HFFc6 (cell line): Measurements from ENCODE around the gene OPRL1. TPM values are rescaled to one million over a fixed set of nuclear protein-coding genes. Genes with fewer than 3 reads are reported as not detected.

Experiments
- DNase-seq: peaks from one replicate; pipeline ENCODE4 v3.0.0-alpha.2; 2018
- H3K27ac Mint-ChIP-seq: 2 replicates; pipeline ENCODE4 v1.8.0; 2020; ENCODE audit warnings: mild to moderate bottlenecking, mixed read lengths
- H3K27me3 Mint-ChIP-seq: 2 replicates; pipeline ENCODE4 v1.8.0; 2021; ENCODE audit warnings: mild to moderate bottlenecking, moderate library complexity, mixed read lengths; ENCODE audit not compliant: insufficient read depth
- H3K36me3 Mint-ChIP-seq: 2 replicates; pipeline ENCODE4 v1.8.0; 2021; ENCODE audit warnings: low read depth, mixed read lengths
- H3K4me1 Mint-ChIP-seq: 2 replicates; pipeline ENCODE4 v1.8.0; 2020; ENCODE audit warnings: low read depth, mixed read lengths
- H3K4me3 Mint-ChIP-seq: 2 replicates; pipeline ENCODE4 v1.8.0; 2020; ENCODE audit warnings: mild to moderate bottlenecking, moderate library complexity, mixed read lengths
- H3K9me3 Mint-ChIP-seq: 2 replicates; pipeline ENCODE4 v1.8.0; 2020; ENCODE audit warnings: mild to moderate bottlenecking, mixed read lengths
- CTCF ChIP-seq: fragments of 200-600 bp; sonication (generic); IDR thresholded peaks from 2 replicates; pipeline ENCODE4 v1.5.0; 2021; ENCODE audit warnings: antibody characterized with exemption, mild to moderate bottlenecking
- total RNA-seq, 6 experiments: library from RNA; stranded (reverse); fragmentation: NEBNext Ultra II Directional; extraction: Animal tissue kit (Norgen Biotek cat#: 25700); gene quantifications; 2 replicates in 1 of 6; 3 replicates in 5 of 6; pipeline ENCODE4 v1.2.3, GENCODE V29; 2021

Gene OPRL1
- total RNA-seq, 6 experiments from 2014 or later, result 0.27 to 1.00 (median 0.41) TPM

- DNase-seq, result peak; percentile 57
- no peak for TF ChIP-seq CTCF
- H3K9me3 Mint-ChIP-seq, result no peaks in the 10 kb centered on the region
- no peak overlapping the region for H3K4me3 Mint-ChIP-seq
- no peaks in the 10 kb centered on the region for H3K36me3 Mint-ChIP-seq
- H3K27ac Mint-ChIP-seq, result no peak overlapping the region
- peaks cover 31% of the 10 kb centered on the region for H3K27me3 Mint-ChIP-seq
- H3K4me1 Mint-ChIP-seq, result peaks cover 12% of the 10 kb centered on the region
Observed at GRCh38 chr20:64044484-64045247, 35.2 kb upstream of the OPRL1 start.

GRCh38 chr20:64045346-64046011 lies 34.4 kb upstream of the OPRL1 start:
- Mint-ChIP-seq H3K4me1 (peaks cover 12% of the 10 kb centered on the region), H3K27ac (no peak overlapping the region), H3K36me3 (no peaks in the 10 kb centered on the region), H3K27me3 (peaks cover 25% of the 10 kb centered on the region), H3K9me3 (no peaks in the 10 kb centered on the region), H3K4me3 (no peak overlapping the region)
- TF ChIP-seq CTCF, result no peak
- no peak for DNase-seq

GRCh38 chr20:64047046-64047389 lies 32.9 kb upstream of the OPRL1 start:
- H3K4me3 Mint-ChIP-seq, result no peak overlapping the region
- H3K4me1 Mint-ChIP-seq, result peaks cover 12% of the 10 kb centered on the region
- no peaks in the 10 kb centered on the region for H3K9me3 Mint-ChIP-seq
- no peak for TF ChIP-seq CTCF
- H3K27ac Mint-ChIP-seq, result no peak overlapping the region
- no peak for DNase-seq
- H3K36me3 Mint-ChIP-seq, result no peaks in the 10 kb centered on the region
- H3K27me3 Mint-ChIP-seq, result peaks cover 15% of the 10 kb centered on the region

GRCh38 chr20:64047968-64048401 lies 31.9 kb upstream of the OPRL1 start:
- peaks cover 15% of the 10 kb centered on the region for H3K27me3 Mint-ChIP-seq
- no peaks in the 10 kb centered on the region for H3K36me3 Mint-ChIP-seq
- no peak overlapping the region for H3K4me3 Mint-ChIP-seq
- H3K4me1 Mint-ChIP-seq, result peaks cover 12% of the 10 kb centered on the region
- TF ChIP-seq CTCF, result no peak
- DNase-seq, result no peak
- no peak overlapping the region for H3K27ac Mint-ChIP-seq
- no peaks in the 10 kb centered on the region for H3K9me3 Mint-ChIP-seq

- no peaks in the 10 kb centered on the region for H3K36me3 Mint-ChIP-seq
- no peak overlapping the region for H3K4me3 Mint-ChIP-seq
- H3K27me3 Mint-ChIP-seq, result peaks cover 15% of the 10 kb centered on the region
- no peak overlapping the region for H3K27ac Mint-ChIP-seq
- DNase-seq, result no peak
- no peak for TF ChIP-seq CTCF
- H3K4me1 Mint-ChIP-seq, result peaks cover 12% of the 10 kb centered on the region
- no peaks in the 10 kb centered on the region for H3K9me3 Mint-ChIP-seq
Observed at GRCh38 chr20:64048402-64049044, 31.4 kb upstream of the OPRL1 start.
